Stimulated activated CD8-positive, alpha-beta memory T cell treated with anti-CD3 and anti-CD28 coated beads, Interleukin-4, amount 100 ng/mL, for 24 hours (primary cell): ENCODE results near the gene POMGNT1.

Experiments
- DNase-seq: peaks from one replicate; pipeline ENCODE4 v3.0.0-alpha.2; 2020; ENCODE audit warnings: low read depth

Gene POMGNT1

DNA sequence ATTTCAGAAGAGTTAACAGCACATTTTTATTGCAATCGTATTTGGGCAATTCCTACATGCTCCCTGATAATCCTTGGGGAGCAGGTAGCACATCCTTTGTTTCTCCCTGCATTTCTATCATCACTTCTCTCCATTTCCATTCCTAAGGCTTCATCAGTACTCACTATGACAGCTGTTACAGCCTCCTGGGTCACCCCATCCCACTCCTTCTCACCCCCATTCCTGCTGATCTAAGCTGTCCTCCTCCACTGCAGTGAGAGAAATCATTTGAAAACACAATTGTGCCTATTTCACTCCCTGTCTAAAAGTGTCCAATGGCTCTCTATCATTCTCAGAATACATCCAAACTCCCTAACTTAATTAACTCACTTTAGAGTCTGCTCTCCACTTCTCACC, 40.3 kb downstream of the POMGNT1 start:
- no peak for DNase-seq

DNA sequence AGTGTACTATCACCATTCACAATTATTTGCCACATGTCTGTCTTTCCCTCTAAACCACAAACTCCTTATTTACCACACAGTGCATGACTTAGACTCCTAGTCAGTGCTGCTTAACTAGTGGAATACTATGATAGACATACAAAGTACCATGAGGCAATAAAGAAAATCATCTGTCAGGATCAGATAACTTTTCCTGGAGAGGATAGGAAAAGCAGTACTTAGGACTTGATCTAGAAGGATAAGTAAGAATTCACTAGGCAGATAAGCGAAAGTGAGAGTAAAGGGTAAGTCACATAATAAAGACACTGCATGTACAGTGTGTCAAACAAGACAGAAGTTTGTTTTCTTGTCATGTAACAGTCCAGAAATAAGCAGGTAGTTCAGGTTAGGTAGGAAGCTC, 44.5 kb downstream of the POMGNT1 start:
- DNase-seq: no peak

DNA sequence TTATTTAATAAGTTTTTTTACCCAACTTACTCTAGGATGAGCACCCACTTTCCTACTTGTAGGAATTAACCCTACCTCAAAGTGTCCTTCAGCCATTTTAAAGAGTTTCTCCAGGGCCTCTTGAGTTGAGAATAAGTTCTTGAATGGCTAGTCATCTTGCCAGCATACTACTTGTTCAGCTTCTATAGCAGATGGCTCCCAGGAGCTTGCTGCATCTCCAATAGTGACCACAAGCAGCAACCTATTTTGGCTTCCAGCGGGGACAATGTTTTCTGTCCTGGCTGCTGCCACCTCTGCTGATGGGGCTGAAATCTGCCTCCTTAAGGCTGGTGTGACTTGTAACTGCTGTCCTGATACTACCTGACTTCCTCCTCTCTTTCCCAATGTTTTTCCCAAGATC, 45.0 kb downstream of the POMGNT1 start:
- DNase-seq: no peak

DNA sequence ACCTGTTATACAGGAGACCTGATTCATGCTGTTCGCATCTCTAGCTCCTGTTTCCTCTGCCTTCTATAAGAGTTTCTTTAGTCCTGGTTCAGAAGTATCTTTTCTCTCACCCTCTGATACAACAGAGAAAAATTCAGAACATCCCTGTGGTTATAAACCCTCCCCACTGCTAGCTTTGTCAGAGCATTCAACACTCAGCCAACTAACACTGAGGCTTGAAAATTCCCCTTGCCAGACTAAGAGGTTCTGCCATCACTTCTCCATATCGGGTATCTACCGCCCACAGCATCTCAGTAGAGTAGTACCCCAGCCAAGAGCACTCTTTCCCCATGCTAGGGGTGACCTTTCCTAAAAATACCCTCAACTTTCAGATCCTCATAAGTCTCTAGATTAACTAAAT, 46.2 kb downstream of the POMGNT1 start:
- DNase-seq: no peak

DNA sequence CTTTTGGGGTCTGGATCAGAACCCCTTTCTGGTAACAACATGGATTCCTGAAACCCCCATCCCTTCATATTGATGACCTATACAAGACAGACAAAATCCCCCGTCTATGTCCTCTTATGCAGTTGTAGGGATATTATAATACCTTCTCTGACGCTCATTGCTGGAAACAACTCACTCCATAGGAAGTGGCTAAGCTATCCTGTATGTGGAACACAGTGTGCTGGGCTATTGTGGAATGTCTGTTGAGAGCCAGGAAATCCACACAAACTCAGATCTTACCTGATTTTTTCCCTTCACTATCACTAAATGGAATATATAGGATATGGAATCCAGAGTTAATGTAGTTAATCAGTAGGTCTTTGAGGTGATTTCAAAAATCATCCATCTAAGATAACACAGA, 48.1 kb downstream of the POMGNT1 start:
- DNase-seq: no peak

DNA sequence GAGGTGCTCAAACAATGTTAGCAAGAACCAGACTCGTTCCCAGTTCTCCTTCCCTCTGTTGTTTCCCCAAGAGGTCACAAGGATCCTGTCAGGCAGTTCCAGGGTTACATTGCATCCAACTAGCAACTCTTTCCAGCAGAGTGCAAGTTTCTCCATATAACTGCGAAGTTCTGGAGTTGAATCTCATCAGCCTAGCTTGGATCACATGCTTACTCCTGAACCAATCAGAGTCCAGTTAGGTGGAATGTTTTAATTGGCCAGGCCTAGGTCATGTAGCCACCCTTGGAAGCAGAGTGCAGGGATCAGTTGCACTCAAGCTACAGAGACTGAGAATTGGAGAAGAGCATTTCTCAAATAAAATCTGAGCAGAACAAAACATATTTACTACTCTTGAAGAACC, 49.9 kb downstream of the POMGNT1 start:
- DNase-seq: no peak
